Left lung (tissue), 10 donors: ENCODE data around the gene HOXC10. TPM values are rescaled to one million over a fixed set of nuclear protein-coding genes. Genes with fewer than 3 reads are reported as not detected.

Experiments used
- ATAC-seq: fragments of 200-7000 bp; cut with Tn5 transposase; one replicate; pipeline ENCODE4 v1.9.1; 2020; ENCODE audit warnings: moderate library complexity
- DNase-seq, 4 donors: peaks; one replicate each; pipeline ENCODE4 v3.0.0-alpha.2; 2013 to 2020
- H3K27ac ChIP-seq, 2 donors: fragments of 200-600 bp; sonication (generic) in 1 of 2; one replicate each; pipeline versions ENCODE4 v1.5.0 to v1.8.0; 2020 to 2021
- H3K27me3 ChIP-seq, 2 donors: fragments of 200-600 bp; sonication (generic) in 1 of 2; one replicate each; pipeline versions ENCODE4 v1.5.0 to v1.8.0; 2020 to 2021
- H3K36me3 ChIP-seq, 2 donors: fragments of 200-600 bp; sonication (generic) in 1 of 2; one replicate each; pipeline versions ENCODE4 v1.5.0 to v1.8.0; 2020 to 2021
- H3K4me1 ChIP-seq, 2 donors: fragments of 200-600 bp; one replicate each; pipeline ENCODE4 v1.8.0; 2021
- H3K4me3 ChIP-seq, 2 donors: fragments of 200-600 bp; sonication (generic) in 1 of 2; one replicate each; pipeline versions ENCODE4 v1.5.0 to v1.8.0; 2020 to 2021; ENCODE audit warnings: mild to moderate bottlenecking in 1 of 2
- H3K9me3 ChIP-seq, 2 donors: fragments of 200-600 bp; sonication (generic) in 1 of 2; one replicate each; pipeline versions ENCODE4 v1.5.0 to v1.8.0; 2020 to 2021
- intact Hi-C, 2 donors: fragments of 100-400 bp; cut with DNase I; formaldehyde crosslinking; loops; one replicate each; pipeline versions ENCODE4 v1.11.2 to v1.14.2; 2022
- polyA plus RNA-seq, 6 donors: library from polyadenylated mRNA; unstranded; fragments of 120-200 nt; gene quantifications; one replicate each; pipeline ENCODE4 v1.2.1, GENCODE V29; 2013; ENCODE audit not compliant: insufficient read length in 6 of 6
- total RNA-seq, 2 donors: library from RNA; stranded (reverse); fragmentation: NEBNext Ultra II Directional; extraction: Animal tissue kit (Norgen Biotek cat#: 25700); gene quantifications; one replicate each; pipeline ENCODE4 v1.2.1, GENCODE V29; 2021
- TF ChIP-seq, protein P1 (sequence below), 2 donors: fragments of 200-600 bp; sonication (generic) in 1 of 2; IDR thresholded peaks; one replicate each; pipeline versions ENCODE4 v1.5.0 to v1.8.0; 2021; ENCODE audit warnings: antibody characterized with exemption in 2 of 2
- donor health status: DM: no; HTN: yes; CAD: no.
- donor health status: DM: no; HTN: no; CAD: no.

HOXC10 gene
- total and polyA plus RNA-seq, 8 donors: 0.15 to 0.52 (median 0.31) TPM; not detected in 3

DNA sequence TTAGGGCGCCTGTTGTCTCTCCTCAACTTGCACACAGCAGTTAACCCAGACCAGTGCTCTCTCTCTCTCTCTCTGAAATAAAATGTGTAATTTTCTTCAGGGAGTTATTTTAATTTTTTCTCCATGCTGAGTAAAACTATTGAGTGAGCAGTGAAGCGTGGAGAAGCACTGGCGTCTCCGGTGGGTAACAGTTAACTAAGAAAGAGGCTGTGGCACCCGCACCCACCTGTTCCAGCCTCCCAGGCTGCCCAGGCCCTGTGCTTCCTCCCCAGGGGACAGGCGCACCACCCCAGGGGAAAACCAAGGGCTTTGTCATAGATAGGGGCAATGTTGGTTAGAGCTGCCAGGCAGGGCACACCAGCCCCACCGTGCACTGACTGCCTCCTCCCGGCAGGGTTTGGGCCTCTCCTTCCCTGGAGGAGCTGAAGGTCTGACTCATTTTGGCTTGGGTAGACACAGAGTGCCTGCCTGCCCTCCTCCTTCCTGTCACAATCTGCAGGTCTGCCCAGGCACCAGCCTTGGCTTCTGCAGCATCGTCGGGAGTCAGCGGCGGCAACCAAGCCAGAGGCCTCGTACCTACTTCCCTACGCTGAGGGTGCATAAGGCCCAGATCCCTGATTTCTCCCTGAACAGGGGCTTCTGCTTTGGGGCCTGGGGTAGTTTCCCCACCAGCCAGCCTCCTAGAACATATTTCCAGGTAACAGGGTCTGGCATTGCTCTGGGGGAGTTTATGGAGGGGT is 51.8 kb downstream of the HOXC10 start:
- Histone ChIP-seq H3K4me1 (peaks cover 0 to 8% of the 10 kb centered on the region in 2 donors), H3K27me3 (peaks cover 73 to 100% of the 10 kb centered on the region in 2 donors), H3K9me3 (no peaks in the 10 kb centered on the region), H3K4me3 (no peak overlapping the region), H3K27ac (no peak overlapping the region), H3K36me3 (no peaks in the 10 kb centered on the region)
- DNase-seq (no peak), ATAC-seq (no peak)
- TF ChIP-seq, protein P1, sequence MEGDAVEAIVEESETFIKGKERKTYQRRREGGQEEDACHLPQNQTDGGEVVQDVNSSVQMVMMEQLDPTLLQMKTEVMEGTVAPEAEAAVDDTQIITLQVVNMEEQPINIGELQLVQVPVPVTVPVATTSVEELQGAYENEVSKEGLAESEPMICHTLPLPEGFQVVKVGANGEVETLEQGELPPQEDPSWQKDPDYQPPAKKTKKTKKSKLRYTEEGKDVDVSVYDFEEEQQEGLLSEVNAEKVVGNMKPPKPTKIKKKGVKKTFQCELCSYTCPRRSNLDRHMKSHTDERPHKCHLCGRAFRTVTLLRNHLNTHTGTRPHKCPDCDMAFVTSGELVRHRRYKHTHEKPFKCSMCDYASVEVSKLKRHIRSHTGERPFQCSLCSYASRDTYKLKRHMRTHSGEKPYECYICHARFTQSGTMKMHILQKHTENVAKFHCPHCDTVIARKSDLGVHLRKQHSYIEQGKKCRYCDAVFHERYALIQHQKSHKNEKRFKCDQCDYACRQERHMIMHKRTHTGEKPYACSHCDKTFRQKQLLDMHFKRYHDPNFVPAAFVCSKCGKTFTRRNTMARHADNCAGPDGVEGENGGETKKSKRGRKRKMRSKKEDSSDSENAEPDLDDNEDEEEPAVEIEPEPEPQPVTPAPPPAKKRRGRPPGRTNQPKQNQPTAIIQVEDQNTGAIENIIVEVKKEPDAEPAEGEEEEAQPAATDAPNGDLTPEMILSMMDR (IDR thresholded peaks at IDR 0.05): no peak
- intact Hi-C loops: no loop called here

DNA sequence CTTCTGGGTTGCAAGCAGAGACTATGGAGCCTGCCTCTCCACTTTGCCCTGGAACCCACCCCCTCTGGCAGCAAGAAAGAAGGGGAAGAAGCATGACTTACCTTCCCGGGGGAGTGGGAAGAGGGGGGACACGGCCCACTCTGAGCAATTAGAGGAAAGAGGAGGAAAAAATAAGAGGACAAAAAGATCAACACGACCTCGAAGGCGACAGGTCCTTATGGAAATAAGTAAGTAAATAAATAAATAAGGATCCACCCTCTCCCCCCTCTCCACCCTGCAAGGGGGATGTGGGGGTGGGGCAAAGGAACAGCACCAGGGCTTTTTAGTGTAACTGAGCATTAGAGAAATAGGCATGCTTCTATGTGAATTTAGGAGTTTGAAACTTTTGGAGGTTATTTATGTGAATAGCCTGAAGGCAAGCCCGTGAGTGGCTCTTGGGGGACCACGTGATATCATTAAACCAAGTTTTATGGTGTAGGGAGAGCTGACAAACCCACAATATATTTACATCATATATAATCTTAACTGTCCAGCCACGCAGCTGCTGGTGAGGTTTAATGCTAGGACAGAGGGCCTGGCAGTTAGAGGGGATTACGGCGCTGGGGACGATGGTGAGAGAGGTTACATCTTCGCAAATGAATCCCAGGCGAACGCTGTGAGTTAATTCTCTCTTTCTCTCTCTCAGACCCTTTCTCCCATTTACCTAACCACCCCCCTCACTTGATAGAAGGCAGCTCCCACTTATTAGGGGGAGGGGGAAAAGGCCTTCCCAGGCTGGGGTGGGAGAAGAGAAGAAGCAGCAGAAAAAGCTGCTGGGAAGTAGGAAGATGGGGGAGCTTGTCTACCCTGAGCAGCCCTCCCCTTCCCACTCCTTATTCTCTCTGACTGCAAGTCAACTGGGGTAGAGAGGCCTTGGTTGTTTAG is 52.7 kb downstream of the HOXC10 start:
- Histone ChIP-seq H3K4me3 (no peak overlapping the region), H3K27me3 (peaks cover 69 to 100% of the 10 kb centered on the region in 2 donors), H3K27ac (no peak overlapping the region), H3K36me3 (no peaks in the 10 kb centered on the region), H3K4me1 (peaks cover 0 to 8% of the 10 kb centered on the region in 2 donors), H3K9me3 (no peaks in the 10 kb centered on the region)
- ATAC-seq (no peak), DNase-seq (no peak)
- intact Hi-C loops: no loop called here
- TF ChIP-seq, protein P1 (IDR thresholded peaks at IDR 0.05): no peak

DNA sequence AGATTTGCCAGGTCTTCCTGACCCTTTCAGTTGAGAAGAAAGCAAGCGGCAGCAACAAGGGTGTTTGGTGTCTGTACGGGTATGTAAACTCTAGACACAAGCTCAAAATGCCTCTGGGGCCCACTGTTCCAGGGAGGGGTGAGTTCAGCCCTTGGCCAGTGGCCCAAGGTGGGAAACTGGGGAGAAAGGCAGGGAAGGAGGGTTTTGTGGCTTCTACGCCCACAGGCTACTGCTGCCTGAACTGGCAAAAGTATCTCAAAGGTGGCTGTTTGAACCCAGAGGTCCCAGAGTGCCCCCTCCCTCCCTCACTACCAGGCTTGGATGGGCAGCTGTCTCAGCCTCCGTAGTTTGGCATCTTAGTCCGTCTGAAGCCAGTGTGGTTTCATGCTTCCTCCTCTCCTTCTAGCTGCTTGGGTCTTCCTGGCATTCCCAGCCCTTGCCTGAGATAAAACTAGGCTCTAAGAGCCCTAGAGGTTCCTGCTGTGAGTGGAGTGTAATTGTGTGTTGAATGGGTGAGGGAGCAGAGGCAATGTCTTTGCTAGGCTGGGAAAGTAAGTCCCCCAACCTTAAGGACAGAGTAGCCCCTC is 53.4 kb downstream of the HOXC10 start:
- Histone ChIP-seq H3K27ac (no peak overlapping the region), H3K4me1 (peaks cover 0 to 8% of the 10 kb centered on the region in 2 donors), H3K9me3 (no peaks in the 10 kb centered on the region), H3K36me3 (no peaks in the 10 kb centered on the region), H3K27me3 (peaks cover 63 to 100% of the 10 kb centered on the region in 2 donors), H3K4me3 (no peak overlapping the region)
- ATAC-seq: no peak
- intact Hi-C loops: no loop called here
- DNase-seq: no peak
- TF ChIP-seq, protein P1 (IDR thresholded peaks at IDR 0.05): no peak

DNA sequence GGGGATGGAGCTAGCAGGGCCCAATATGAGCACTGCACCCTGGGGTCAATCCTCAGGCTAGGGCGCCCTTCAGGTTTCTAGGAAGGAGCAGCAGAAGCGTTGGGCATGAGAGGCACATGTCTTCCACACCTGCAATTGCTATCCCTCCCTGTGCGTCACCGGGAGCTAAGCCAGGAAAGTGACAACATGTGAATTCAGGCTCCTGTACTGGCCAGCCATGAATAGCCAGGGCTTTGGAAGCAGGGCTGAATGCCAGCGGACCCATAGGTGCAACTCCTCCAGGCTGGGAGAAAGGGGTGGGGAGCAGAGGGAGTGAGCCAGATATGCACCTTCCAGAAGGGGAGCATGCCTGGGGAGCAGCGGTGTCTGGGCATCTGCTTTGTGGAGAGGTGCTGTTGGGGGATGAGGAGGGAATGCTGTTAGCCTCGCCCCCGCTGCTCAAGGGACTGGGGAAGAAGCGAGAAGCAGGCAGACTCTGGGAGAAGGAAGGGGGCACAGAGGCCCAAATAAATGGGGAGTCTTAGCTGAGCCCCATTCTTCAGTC is 54.0 kb downstream of the HOXC10 start:
- no peak overlapping the region for H3K27ac ChIP-seq

More for the DNA sequence above, 54.0 kb downstream of the HOXC10 start:
- TF ChIP-seq, protein P1 (IDR thresholded peaks at IDR 0.05): no peak
- ATAC-seq: no peak
- Histone ChIP-seq H3K36me3 (no peaks in the 10 kb centered on the region), H3K4me1 (peaks cover 0 to 5% of the 10 kb centered on the region in 2 donors), H3K4me3 (no peak overlapping the region), H3K9me3 (no peaks in the 10 kb centered on the region), H3K27me3 (peaks cover 57 to 98% of the 10 kb centered on the region in 2 donors)
- intact Hi-C loops: no loop called here
- DNase-seq: no peak
